SK-N-SH (cell line): ENCODE measurements around the gene PKP4. TPM values are rescaled to one million over a fixed set of nuclear protein-coding genes. Genes with fewer than 3 reads are reported as not detected.

Experiments used
- CTCF ChIA-PET: fragments of 300-600, 350-600 bp; formaldehyde crosslinking; extraction: SDS; loops from one replicate; lab custom pipeline; 2021; lab: Yijun Ruan, JAX
- POLR2A ChIA-PET: fragments of 350-600 bp; sonication (Branson Sonifier 250); formaldehyde crosslinking; extraction: SDS; loops from one replicate; lab custom pipeline; 2020; ENCODE audit warnings: antibody characterized with exemption, inconsistent platforms; lab: Yijun Ruan, JAX
- DNase-seq: peaks from one replicate; pipeline ENCODE4 v3.0.0; 2012
- H2AFZ ChIP-seq: fragments of 200-600 bp; sonication (generic); 2 replicates; pipeline ENCODE4 v1.8.1; 2016; ENCODE audit warnings: antibody characterized with exemption, mild to moderate bottlenecking, low read depth
- H3F3A ChIP-seq: fragments of 200-600 bp; sonication (generic); replicated peaks from 2 replicates; pipeline ENCODE3; 2016; ENCODE audit warnings: antibody characterized with exemption, mild to moderate bottlenecking; ENCODE audit not compliant: insufficient read depth
- H3K27ac ChIP-seq, 2 experiments: fragments of 200-500 bp in 1 of 2; fragments of 200-600 bp in 1 of 2; sonication (Bioruptor generic) in 1 of 2; sonication (generic), shearing (Covaris generic) in 1 of 2; 2 replicates each; pipeline versions ENCODE4 v1.5.1 to v1.6.1; 2014 to 2016; ENCODE audit warnings: low read depth in 2 of 2, inconsistent platforms in 1 of 2, low read length in 1 of 2, mild to moderate bottlenecking in 1 of 2, mixed read lengths in 1 of 2
- H3K27me3 ChIP-seq: fragments of 200-600 bp; sonication (generic), shearing (Covaris generic); 2 replicates; pipeline ENCODE4 v1.6.1; 2016; ENCODE audit warnings: mixed run types; ENCODE audit not compliant: insufficient read depth
- H3K36me3 ChIP-seq, 2 experiments: fragments of 200-500 bp in 1 of 2; fragments of 200-600 bp in 1 of 2; sonication (Bioruptor generic) in 1 of 2; sonication (generic) in 1 of 2; replicated peaks in 1 of 2; 2 replicates each; pipeline versions ENCODE3 to v1.5.1; 2014 to 2016; ENCODE audit warnings: low read length in 1 of 2, mild to moderate bottlenecking in 1 of 2; ENCODE audit not compliant: insufficient read depth in 2 of 2, control insufficient read depth in 1 of 2
- H3K4me1 ChIP-seq, 2 experiments: fragments of 200-500 bp in 1 of 2; fragments of 200-600 bp in 1 of 2; sonication (Bioruptor generic) in 1 of 2; sonication (generic), shearing (Covaris generic) in 1 of 2; 2 replicates each; pipeline versions ENCODE4 v1.5.1 to v1.6.1; 2014 to 2016; ENCODE audit warnings: low read depth in 1 of 2, low read length in 1 of 2, mixed run types in 1 of 2; ENCODE audit not compliant: insufficient read depth in 2 of 2, control insufficient read depth in 1 of 2
- H3K4me2 ChIP-seq: fragments of 200-600 bp; sonication (generic), shearing (Covaris generic); 2 replicates; pipeline ENCODE4 v1.6.1; 2017; ENCODE audit warnings: mixed run types
- H3K4me3 ChIP-seq, 2 experiments: fragments of 200-500 bp in 1 of 2; fragments of 200-600 bp in 1 of 2; sonication (Bioruptor generic) in 1 of 2; sonication (generic), shearing (Covaris generic) in 1 of 2; 2 replicates each; pipeline versions ENCODE4 v1.5.1 to v1.8.1; 2014 to 2016; ENCODE audit warnings: low read depth in 2 of 2, inconsistent platforms in 1 of 2, low read length in 1 of 2, mild to moderate bottlenecking in 1 of 2, mixed read lengths in 1 of 2, moderate library complexity in 1 of 2
- H3K79me2 ChIP-seq: fragments of 200-600 bp; sonication (generic); 2 replicates; pipeline ENCODE4 v1.8.1; 2017; ENCODE audit warnings: mild to moderate bottlenecking; ENCODE audit not compliant: insufficient read depth
- H3K9ac ChIP-seq: fragments of 200-600 bp; sonication (generic); 2 replicates; pipeline ENCODE4 v1.6.1; 2017; ENCODE audit warnings: mixed run types
- H3K9me2 ChIP-seq: fragments of 200-600 bp; sonication (generic); 2 replicates; pipeline ENCODE4 v1.6.1; 2017; ENCODE audit warnings: mixed run types
- H3K9me3 ChIP-seq: fragments of 200-600 bp; sonication (generic); 2 replicates; pipeline ENCODE4 v1.6.1; 2017; ENCODE audit warnings: mixed run types, mild to moderate bottlenecking, moderate library complexity
- H4K20me1 ChIP-seq: fragments of 200-600 bp; sonication (generic); 2 replicates; pipeline ENCODE4 v1.6.1; 2017; ENCODE audit warnings: mild to moderate bottlenecking, mixed run types; ENCODE audit not compliant: insufficient read depth
- CHD2 ChIP-seq: fragments of 150-350 bp; IDR thresholded peaks from 2 replicates; pipeline ENCODE4 v1.6.1; 2018; ENCODE audit warnings: low read length; ENCODE audit not compliant: partially characterized antibody
- ELF1 ChIP-seq: IDR thresholded peaks from 2 replicates; pipeline ENCODE4 v1.4.0; 2012
- EZH2phosphoT487 ChIP-seq: fragments of 200-600 bp; sonication (generic); IDR thresholded peaks from 2 replicates; pipeline ENCODE4 v1.6.1; 2017; ENCODE audit warnings: low read depth, mixed run types, mild to moderate bottlenecking, antibody characterized with exemption, moderate library complexity, borderline replicate concordance
- FOXM1 ChIP-seq: IDR thresholded peaks from 2 replicates; pipeline ENCODE4 v1.4.0; 2012; ENCODE audit warnings: low read depth, mild to moderate bottlenecking
- JUND ChIP-seq: IDR thresholded peaks from 2 replicates; pipeline ENCODE4 v1.4.0; 2012
- MEF2A ChIP-seq: IDR thresholded peaks from 2 replicates; pipeline ENCODE4 v1.4.0; 2012; ENCODE audit warnings: low read depth, borderline replicate concordance
- MXI1 ChIP-seq: IDR thresholded peaks from 2 replicates; pipeline ENCODE4 v1.6.1; 2012; ENCODE audit warnings: mild to moderate bottlenecking, low read depth, low read length, improper control_type of control experiment
- RAD21 ChIP-seq: IDR thresholded peaks from 2 replicates; pipeline ENCODE4 v1.6.1; 2012; ENCODE audit warnings: mild to moderate bottlenecking, low read length
- RFX5 ChIP-seq: IDR thresholded peaks from 2 replicates; pipeline ENCODE4 v1.6.1; 2012; ENCODE audit warnings: mild to moderate bottlenecking, improper control_type of control experiment, low read length
- TAF1 ChIP-seq: IDR thresholded peaks from 2 replicates; pipeline ENCODE4 v1.6.1; 2012; ENCODE audit warnings: low read depth, mild to moderate bottlenecking, low read length, moderate library complexity, borderline replicate concordance
- TCF12 ChIP-seq: IDR thresholded peaks from 2 replicates; pipeline ENCODE4 v1.4.0; 2012
- TEAD4 ChIP-seq: IDR thresholded peaks from 2 replicates; pipeline ENCODE4 v1.4.0; 2012; ENCODE audit warnings: mild to moderate bottlenecking, borderline replicate concordance; ENCODE audit not compliant: insufficient read depth
- WGBS: methylation state at CpG from one replicate; pipeline ENCODE4 v1.1.6; 2017; ENCODE audit warnings: low lambda C conversion rate; 5-methylcytosine and 5-hydroxymethylcytosine counted together
- polyA plus RNA-seq, 3 experiments: library from polyadenylated mRNA; depleted of rRNA; stranded (reverse); fragments of >200 nt; gene quantifications; 2 replicates each; pipeline ENCODE4 v1.2.3, GENCODE V29; 2012
- TF ChIP-seq, protein P1 (sequence below): IDR thresholded peaks from 2 replicates; pipeline ENCODE4 v1.6.1; 2012; ENCODE audit warnings: mild to moderate bottlenecking, low read depth, low read length, moderate library complexity
- TF ChIP-seq, protein P2 (sequence below): fragments of 150-350 bp; IDR thresholded peaks from 2 replicates; pipeline ENCODE4 v1.6.1; 2017; ENCODE audit warnings: antibody characterized with exemption, low read length, low read depth, borderline replicate concordance
- TF ChIP-seq, protein P3 (sequence below): fragments of 200-600 bp; sonication (generic); IDR thresholded peaks from 2 replicates; pipeline ENCODE4 v1.6.1; 2017; ENCODE audit warnings: antibody characterized with exemption, mild to moderate bottlenecking, moderate library complexity

Gene PKP4
- polyA plus RNA-seq, 1 of the 3 experiments (the other 2 are of a cell fraction), result 10.9 TPM

DNA sequence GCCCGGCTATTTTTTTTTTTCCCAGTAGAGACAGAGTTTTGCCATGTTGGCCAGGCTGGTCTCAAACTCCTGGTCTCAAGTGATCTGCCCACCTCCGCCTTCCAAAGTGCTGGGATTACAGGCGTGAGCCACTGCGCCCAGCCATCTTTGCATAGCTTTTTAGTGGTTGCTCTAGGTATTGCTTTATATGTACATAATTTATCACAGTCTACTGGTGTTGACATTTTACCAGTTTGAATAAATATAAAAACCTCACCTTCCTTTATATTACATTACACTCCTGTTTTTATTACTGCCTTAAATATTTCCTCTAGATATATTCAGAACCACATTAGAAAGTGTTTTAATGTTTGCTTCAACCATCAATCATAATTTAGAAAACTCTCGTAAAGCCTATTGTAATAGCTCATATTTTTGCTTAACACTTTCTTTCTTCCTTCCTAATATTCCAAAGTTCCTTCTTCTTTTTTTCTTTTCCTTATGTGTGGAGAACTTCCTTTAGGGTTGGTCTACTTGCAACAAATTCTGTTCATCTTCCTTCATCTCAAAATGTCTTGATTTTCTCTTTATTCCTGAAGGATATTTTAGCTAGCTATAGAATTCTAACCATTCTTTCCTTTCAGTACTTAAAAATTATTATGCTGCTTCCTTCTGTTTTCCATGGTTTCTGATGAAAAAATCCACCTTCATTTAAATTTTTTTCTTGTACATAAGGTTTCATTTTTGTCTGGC, 256.2 kb downstream of the PKP4 start:
- Histone ChIP-seq H3K4me2 (no peak overlapping the region), H3K4me3 (no peak overlapping the region), H3K9me2 (no peaks in the 10 kb centered on the region), H4K20me1 (no peaks in the 10 kb centered on the region), H3K4me1 (no peaks in the 10 kb centered on the region), H3K9ac (no peak overlapping the region), H3K27ac (no peak overlapping the region), H3K36me3 (no peaks in the 10 kb centered on the region), H3F3A (no peaks in the 10 kb centered on the region), H3K79me2 (no peaks in the 10 kb centered on the region), H3K9me3 (no peaks in the 10 kb centered on the region), H2AFZ (no peak overlapping the region), H3K27me3 (no peaks in the 10 kb centered on the region)
- TF ChIP-seq, protein P1, sequence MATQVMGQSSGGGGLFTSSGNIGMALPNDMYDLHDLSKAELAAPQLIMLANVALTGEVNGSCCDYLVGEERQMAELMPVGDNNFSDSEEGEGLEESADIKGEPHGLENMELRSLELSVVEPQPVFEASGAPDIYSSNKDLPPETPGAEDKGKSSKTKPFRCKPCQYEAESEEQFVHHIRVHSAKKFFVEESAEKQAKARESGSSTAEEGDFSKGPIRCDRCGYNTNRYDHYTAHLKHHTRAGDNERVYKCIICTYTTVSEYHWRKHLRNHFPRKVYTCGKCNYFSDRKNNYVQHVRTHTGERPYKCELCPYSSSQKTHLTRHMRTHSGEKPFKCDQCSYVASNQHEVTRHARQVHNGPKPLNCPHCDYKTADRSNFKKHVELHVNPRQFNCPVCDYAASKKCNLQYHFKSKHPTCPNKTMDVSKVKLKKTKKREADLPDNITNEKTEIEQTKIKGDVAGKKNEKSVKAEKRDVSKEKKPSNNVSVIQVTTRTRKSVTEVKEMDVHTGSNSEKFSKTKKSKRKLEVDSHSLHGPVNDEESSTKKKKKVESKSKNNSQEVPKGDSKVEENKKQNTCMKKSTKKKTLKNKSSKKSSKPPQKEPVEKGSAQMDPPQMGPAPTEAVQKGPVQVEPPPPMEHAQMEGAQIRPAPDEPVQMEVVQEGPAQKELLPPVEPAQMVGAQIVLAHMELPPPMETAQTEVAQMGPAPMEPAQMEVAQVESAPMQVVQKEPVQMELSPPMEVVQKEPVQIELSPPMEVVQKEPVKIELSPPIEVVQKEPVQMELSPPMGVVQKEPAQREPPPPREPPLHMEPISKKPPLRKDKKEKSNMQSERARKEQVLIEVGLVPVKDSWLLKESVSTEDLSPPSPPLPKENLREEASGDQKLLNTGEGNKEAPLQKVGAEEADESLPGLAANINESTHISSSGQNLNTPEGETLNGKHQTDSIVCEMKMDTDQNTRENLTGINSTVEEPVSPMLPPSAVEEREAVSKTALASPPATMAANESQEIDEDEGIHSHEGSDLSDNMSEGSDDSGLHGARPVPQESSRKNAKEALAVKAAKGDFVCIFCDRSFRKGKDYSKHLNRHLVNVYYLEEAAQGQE, result no peak
- TF ChIP-seq TCF12 (no peak), TEAD4 (no peak), TAF1 (no peak), RAD21 (no peak)
- 58% methylated on average over 5 of the region's 5 CpGs for WGBS
- no peak for DNase-seq
- CTCF ChIA-PET, result interaction anchor here (1.0 to 1.3 kb wide), 3 partner anchors 11 to 33 kb away, joined by 3 to 4 read pairs (median 4); no protein-coding TSS in a partner anchor
- POLR2A ChIA-PET, result no interaction called here

DNA sequence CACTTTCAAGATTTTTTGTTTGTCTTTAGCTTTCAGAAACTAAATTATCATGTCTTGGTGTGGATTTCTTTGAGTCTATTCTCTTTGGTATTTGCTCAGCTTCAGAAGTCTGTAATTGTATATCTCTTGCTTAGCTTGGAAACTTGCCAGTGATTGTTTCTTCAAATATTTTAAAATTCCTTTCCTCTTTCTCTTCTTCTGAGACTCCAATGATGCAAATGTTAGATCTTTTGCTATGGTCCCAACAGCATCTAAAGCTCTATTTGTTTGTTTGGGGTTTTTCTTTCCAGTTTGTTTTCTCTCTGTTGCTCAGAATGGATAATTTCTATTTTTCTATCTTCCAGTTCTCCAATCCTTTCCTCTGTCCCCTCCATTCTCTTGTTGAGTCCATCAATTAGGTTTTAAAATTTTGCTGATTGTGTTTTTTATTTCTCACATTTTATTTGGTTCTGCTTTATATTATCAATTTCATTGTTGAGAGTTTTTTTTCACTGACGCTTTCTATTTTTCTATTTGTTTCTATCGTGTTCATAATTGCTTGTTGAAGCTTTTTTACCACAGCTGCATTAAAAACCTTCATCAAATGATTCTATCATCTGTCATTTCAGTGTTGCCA, 256.9 kb downstream of the PKP4 start:
- Histone ChIP-seq H3K9me2 (no peaks in the 10 kb centered on the region), H3K9ac (no peak overlapping the region), H3K9me3 (no peaks in the 10 kb centered on the region), H3K27me3 (no peaks in the 10 kb centered on the region), H3K27ac (no peak overlapping the region), H4K20me1 (no peaks in the 10 kb centered on the region), H3K36me3 (no peaks in the 10 kb centered on the region), H3K4me2 (no peak overlapping the region), H3K4me1 (no peaks in the 10 kb centered on the region), H3F3A (no peaks in the 10 kb centered on the region), H2AFZ (no peak overlapping the region), H3K79me2 (no peaks in the 10 kb centered on the region), H3K4me3 (no peak overlapping the region)
- TF ChIP-seq ELF1, result no peak
- no peak for TF ChIP-seq EZH2phosphoT487
- TF ChIP-seq, protein P2, sequence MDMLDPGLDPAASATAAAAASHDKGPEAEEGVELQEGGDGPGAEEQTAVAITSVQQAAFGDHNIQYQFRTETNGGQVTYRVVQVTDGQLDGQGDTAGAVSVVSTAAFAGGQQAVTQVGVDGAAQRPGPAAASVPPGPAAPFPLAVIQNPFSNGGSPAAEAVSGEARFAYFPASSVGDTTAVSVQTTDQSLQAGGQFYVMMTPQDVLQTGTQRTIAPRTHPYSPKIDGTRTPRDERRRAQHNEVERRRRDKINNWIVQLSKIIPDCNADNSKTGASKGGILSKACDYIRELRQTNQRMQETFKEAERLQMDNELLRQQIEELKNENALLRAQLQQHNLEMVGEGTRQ, result no peak
- TF ChIP-seq JUND, result no peak
- TF ChIP-seq, protein P3, sequence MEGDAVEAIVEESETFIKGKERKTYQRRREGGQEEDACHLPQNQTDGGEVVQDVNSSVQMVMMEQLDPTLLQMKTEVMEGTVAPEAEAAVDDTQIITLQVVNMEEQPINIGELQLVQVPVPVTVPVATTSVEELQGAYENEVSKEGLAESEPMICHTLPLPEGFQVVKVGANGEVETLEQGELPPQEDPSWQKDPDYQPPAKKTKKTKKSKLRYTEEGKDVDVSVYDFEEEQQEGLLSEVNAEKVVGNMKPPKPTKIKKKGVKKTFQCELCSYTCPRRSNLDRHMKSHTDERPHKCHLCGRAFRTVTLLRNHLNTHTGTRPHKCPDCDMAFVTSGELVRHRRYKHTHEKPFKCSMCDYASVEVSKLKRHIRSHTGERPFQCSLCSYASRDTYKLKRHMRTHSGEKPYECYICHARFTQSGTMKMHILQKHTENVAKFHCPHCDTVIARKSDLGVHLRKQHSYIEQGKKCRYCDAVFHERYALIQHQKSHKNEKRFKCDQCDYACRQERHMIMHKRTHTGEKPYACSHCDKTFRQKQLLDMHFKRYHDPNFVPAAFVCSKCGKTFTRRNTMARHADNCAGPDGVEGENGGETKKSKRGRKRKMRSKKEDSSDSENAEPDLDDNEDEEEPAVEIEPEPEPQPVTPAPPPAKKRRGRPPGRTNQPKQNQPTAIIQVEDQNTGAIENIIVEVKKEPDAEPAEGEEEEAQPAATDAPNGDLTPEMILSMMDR, result no peak
- no peak for TF ChIP-seq MEF2A
- no peak for TF ChIP-seq RFX5
- no peak for TF ChIP-seq CHD2
- no peak for TF ChIP-seq MXI1
- no peak for TF ChIP-seq TCF12
- TF ChIP-seq FOXM1, result no peak
- ChIA-PET POLR2A (no interaction called here), CTCF (interaction anchor here (1.0 to 1.3 kb wide), 3 partner anchors 10 to 32 kb away, joined by 3 to 4 read pairs (median 4); no protein-coding TSS in a partner anchor)
- 58% methylated on average over 2 of the region's 2 CpGs for WGBS
- no peak for DNase-seq
